HG03280 (cell line): ENCODE data around the gene CHN2.

ENCODE experiments used
- ATAC-seq: cut with Tn5 transposase; IDR thresholded peaks from one replicate; pipeline ENCODE4 v1.9.1; 2021; ENCODE audit warnings: mild to moderate bottlenecking, moderate library complexity; ENCODE audit not compliant: unreplicated experiment

Gene CHN2

GRCh38 chr7:29457141-29457561, 262.6 kb downstream of the CHN2 start:
- no peak for ATAC-seq

DNA sequence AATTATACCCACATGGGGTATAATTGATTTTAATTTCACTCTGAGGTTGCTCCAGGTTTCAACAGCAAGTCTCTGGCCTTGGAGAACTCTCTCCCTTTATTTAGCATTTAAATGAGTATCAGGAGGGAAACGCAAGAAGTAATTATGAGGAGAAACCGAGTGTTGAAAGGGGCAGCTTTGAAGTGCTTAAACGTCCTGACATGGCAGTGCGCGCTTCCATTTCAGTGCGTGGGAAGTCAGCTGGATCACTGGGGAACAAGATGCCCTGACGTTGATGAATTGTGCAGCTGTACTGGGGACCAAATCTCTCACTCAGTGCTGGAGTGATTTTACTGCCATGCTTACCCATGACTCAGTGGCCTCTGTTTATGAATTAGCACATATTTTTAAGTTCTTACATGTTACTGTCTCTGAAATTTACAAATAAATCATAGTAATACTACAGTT, 263.0 kb downstream of the CHN2 start:
- ATAC-seq: no peak

GRCh38 chr7:29458933-29459332, 264.4 kb downstream of the CHN2 start:
- ATAC-seq: no peak

- no peak for ATAC-seq
Observed at GRCh38 chr7:29459589-29459988, 265.0 kb downstream of the CHN2 start.

DNA sequence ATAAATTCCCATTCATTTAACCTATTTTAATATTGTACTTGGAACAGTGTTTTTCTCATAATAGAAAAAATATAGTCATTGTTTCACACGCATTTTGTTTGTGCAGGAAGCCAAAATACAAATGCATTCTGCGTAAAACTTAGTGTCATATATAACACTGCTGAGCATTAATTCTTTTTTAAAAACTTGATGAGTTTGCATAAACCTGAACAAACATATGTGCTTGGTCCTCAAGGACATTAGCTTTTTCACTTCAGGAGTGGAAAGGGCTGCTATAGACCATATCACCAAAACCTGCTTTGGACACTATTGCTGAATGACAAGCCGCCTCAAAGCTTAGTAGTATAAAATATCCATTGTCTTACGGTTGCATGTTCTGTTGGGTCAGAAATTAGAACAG, 267.4 kb downstream of the CHN2 start:
- ATAC-seq: no peak

GRCh38 chr7:29463504-29464158, 269.1 kb downstream of the CHN2 start:
- no peak for ATAC-seq

- ATAC-seq: no peak
Observed at GRCh38 chr7:29464753-29465152, 270.2 kb downstream of the CHN2 start.

GRCh38 chr7:29467193-29467926, 272.8 kb downstream of the CHN2 start:
- no peak for ATAC-seq

DNA sequence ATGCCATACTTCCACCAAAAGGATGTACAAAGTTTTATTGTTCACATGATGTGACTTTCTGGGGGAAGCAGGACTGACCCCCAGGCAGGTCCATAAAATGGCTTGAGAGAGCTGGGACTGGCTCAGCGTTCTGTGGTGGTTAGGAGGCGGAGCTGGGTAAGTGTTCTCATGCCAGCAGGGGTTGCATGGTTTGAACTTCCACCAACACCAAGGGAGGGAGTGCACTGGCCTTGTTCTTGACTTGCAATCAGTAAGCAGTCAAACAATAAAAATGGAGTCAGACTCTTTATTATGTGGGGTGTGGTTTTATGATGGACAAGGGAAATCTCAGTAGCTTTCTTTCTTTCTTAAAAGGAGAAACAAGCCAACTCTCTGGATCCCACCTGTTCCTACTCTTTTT, 273.6 kb downstream of the CHN2 start:
- ATAC-seq: no peak

GRCh38 chr7:29469281-29469680, 274.7 kb downstream of the CHN2 start:
- no peak for ATAC-seq

DNA sequence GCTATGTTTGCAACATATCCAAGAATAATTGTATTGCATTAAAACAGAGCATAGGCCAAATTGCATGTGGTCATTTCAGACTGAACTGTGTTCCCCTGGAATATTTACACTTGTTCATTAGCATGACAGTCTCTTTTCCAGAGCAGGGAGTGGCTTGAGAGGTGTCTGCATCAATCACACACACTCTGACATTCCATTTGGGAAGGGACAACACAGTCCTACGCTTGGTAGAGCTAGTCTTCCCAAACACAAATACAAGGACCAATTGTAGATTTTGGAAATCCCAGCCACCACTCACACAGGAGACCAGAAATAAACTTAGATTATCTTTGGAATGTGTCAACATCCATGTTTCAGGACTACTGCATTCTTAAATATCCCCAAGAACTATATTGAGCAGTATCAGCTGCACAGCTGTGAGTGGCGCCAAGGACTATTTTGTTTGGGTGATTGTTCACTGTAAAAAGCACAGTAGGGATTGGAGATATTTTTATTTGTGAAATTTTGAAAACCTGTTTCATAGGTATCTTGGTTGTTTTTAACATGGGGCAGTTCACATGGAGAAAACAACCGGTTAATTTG, 275.5 kb downstream of the CHN2 start:
- ATAC-seq: no peak

DNA sequence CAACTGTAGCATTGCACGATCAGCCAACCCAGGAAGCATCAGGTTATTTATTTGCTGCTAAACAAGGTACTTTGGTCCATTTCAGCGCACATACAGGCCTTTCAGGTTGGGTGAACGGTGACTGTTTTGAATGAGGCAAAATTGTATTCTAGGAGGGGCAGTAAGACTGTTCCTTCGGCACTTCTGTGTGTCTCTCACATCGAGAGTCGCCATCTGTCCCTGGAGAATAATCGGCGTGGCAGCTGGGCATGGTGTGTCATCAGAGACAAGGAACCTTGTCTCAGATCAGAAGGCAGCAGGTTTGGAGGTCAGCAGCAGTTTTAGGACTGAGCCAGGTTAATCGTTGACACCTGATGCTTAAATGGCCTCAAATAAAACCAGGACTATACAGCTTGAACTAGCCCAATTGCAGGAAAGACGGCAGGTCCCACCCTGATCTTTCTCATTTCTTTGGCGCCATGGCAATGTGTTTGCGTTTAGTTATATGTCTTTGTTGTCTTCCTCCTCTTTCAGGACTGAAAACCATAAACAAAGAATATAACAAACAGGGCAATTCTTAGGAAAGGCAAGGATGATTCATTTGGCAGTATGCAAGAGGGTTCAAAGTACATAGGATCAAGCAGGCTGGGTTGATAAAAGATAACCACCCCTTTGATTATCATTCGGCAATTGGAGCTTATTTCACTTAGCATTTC, 277.0 kb downstream of the CHN2 start:
- ATAC-seq: no peak

DNA sequence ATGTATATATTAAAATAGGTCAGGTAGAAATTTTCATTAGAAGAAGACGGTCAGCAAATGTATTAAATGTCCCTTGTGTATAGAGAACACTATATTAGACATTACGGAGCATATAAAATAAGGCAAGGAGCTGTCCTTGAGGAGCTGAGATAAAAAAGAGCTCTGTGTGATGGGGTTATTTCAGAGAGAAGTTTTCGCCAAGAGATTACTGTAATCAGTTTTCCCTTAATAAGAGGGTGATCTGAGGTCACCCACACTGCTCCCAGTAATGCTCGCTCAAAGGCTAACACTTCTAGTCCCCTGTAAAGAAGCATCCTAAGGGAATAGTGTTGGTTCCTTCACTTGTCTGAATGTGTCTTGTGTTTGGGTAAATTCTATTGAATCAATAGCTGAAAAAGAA, 282.3 kb downstream of the CHN2 start:
- no peak for ATAC-seq

DNA sequence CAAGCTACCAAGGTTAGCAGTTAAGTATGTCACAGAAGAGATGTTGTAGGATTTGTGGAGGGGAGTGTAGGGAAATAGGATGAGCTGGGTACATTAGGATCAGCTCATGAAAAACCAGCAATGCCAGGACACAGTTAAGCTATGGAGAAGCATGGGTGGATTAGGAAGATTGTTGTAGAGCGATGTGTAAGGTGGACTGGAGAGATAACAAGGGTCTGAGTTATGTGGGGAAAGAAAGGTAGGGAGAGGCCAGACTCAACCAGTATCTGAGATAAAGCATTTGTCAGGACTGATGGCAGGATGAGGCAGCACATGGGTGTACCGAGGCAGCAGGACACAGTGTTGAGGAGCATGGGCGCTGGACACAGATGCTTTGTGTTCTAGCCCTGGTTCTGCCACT, 283.7 kb downstream of the CHN2 start:
- ATAC-seq: no peak

DNA sequence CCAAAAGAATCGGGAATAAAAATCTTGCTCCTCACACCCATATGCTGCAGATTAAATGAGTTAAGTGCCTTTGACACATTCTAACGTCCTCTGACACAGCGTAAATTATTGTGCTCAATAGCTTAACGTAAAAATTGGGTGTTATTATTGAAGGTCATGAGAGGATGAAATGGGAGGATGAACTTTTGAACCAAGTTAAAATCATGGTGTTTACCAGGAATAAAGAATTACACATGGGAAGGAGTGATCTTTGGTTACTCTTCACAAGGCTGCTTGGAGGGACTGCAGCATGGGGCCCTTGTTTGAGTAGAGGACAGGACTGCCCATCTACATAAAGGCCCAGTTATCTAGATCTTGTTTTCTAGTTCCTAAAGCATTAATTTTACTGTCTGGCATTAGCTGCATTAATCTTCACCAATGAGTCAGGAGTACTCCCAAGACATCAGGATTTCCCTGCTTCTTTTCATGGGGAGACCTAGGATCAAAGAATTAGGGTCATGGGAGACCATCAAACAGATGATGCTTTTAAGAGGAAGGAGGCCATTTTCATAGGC, 284.2 kb downstream of the CHN2 start:
- no peak for ATAC-seq

DNA sequence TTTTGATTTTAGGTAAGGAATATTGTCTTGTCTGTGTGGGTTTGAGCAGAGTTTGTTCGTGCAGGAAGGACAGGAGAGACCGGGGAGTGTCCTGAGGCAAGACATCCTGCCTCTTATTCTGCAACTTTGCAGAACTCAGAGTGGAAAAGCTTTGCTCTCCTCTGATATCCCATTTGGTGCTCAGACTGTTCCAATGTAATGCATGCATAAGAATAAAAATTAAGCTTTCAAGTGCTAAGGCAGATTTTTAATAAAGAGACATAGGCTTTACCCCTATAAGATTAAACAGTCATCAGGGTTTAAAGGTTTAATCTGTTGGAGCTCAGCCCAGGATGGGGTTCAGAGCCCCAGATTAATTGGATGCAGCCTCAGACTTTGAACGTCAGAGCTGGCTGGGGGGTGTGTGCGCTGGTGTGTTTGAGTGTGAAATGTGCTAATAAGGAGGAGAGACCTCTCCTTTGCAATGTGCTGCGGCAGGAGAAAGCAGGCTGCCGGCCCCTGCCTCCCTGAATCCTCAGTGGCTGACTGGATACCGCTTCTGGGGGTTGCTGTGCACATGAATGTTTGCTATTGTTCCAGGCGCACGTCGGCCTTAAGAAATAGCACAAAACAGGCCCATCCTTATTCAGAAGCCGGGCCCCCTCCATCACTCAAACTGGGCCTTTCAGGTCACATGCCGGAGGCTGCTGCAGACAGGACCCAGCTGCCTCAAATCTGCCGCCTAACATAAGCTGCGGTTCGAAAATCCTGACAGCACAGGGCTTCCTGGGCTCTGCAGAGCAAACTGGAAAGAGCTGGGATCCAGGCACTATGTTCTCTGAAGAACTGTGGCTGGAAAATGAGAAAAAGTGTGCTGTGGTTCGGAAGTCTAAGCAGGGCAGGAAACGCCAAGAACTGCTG, 285.0 kb downstream of the CHN2 start:
- ATAC-seq: no peak

- no peak for ATAC-seq
Observed at GRCh38 chr7:29480451-29480850, 285.9 kb downstream of the CHN2 start.

DNA sequence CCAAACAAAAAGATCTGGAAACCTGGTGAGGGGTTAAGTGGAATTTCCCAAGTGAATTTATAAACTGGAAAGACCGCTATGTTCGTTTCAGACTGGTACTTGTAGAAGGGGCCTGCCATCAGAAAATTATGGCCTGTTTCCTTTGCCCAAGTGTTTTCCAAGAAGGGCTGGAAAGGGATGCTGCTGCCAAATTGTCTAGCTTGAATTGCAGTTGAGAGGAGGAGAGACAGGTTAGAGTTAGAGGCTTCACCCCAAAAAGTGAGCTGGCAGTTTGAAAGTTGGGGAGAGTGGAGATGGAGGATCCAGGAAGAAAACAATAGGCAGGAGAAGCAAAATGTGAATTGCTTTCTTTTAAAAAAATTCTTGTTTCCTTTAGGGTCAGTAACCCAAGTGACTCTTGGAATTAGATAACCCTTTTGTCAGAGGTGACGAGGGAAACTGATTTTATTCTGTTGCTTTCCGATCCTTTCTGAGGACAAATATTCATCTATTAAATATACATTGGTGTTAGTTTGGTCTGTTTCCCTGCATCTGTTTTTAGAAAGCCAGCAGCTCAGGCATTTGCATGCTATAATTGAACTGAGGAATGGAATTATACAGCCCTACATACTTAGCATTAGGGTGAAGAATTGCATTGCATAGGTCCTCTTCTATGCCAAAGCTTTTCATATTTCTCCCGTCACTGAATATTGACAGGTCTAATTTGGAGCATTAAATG, 286.5 kb downstream of the CHN2 start:
- no peak for ATAC-seq

- no peak for ATAC-seq
Observed at GRCh38 chr7:29482056-29482455, 287.5 kb downstream of the CHN2 start.
